ENCODE results near the gene PDZRN4.
"Not testable (repeated sequence)": the region's sequence is repeated elsewhere in the genome, so short reads cannot be mapped to it uniquely, and the experiment has no call there.

GRCh38 chr12:41263196-41263595, 75.1 kb downstream of the PDZRN4 start:
- TF ChIP-seq, protein P1, sequence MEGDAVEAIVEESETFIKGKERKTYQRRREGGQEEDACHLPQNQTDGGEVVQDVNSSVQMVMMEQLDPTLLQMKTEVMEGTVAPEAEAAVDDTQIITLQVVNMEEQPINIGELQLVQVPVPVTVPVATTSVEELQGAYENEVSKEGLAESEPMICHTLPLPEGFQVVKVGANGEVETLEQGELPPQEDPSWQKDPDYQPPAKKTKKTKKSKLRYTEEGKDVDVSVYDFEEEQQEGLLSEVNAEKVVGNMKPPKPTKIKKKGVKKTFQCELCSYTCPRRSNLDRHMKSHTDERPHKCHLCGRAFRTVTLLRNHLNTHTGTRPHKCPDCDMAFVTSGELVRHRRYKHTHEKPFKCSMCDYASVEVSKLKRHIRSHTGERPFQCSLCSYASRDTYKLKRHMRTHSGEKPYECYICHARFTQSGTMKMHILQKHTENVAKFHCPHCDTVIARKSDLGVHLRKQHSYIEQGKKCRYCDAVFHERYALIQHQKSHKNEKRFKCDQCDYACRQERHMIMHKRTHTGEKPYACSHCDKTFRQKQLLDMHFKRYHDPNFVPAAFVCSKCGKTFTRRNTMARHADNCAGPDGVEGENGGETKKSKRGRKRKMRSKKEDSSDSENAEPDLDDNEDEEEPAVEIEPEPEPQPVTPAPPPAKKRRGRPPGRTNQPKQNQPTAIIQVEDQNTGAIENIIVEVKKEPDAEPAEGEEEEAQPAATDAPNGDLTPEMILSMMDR (IDR thresholded peaks at IDR 0.05): not testable (repeated sequence)
- TF ChIP-seq POLR2A (IDR thresholded peaks at IDR 0.05): not testable (repeated sequence)
